Measurements from ENCODE around the gene ZNF587B. TPM values are rescaled to one million over a fixed set of nuclear protein-coding genes. Genes with fewer than 3 reads are reported as not detected.
"Not testable (repeated sequence)": the region's sequence is repeated elsewhere in the genome, so short reads cannot be mapped to it uniquely, and the experiment has no call there.

ZNF587B gene
- total RNA-seq = 10 to 100 TPM; 18.7 to 36.6 TPM

GRCh38 chr19:57830071-57830602 is at the start of gene ZNF587B:
Gene ZNF587B, plus strand, starts transcription at chr19:57830299. Its CDS starts 230 bp downstream, at chr19:57830529.
- WGBS, 2 donors = 42 to 51% methylated on average over 20 to 22 of the region's 22 CpGs
- Histone ChIP-seq H3K4me1 (peaks cover 20% of the 10 kb centered on the region), H3K27ac (peak within 1 kb of the TSS in 3 of 4 donors; percentile 39 to 50 (median 47)), H3K27me3 (no peaks in the 10 kb centered on the region), H3K36me3 (replicated peaks in 1 of 2; ENCODE audit: insufficient read depth in 1 of 2, low read depth in 2 of 2) (no peaks in the 10 kb centered on the region), H3K4me3 (no peak within 1 kb of the TSS), H3K9me3 (no peaks in the 10 kb centered on the region)
- TF ChIP-seq POLR2A (IDR thresholded peaks at IDR 0.05) (peak in 2 of 3 donors; percentile 13 to 33), CTCF (IDR thresholded peaks at IDR 0.05) (peak in 4 of 7 experiments; percentile 13 to 35 (median 24))
- intact Hi-C loops (cut with DNase I) = no loop called here
- ATAC-seq (peak; percentile 86), DNase-seq (peak; percentile 58 to 64 (median 58))

GRCh38 chr19:57786286-57786685 is 43.8 kb upstream of the ZNF587B start:
- no peak for DNase-seq

GRCh38 chr19:57786906-57787305 is 43.2 kb upstream of the ZNF587B start:
- peaks cover 0 to 41% (median 0%) of the 10 kb centered on the region in 3 donors for H3K9me3 ChIP-seq
- H3K4me1 ChIP-seq = no peaks in the 10 kb centered on the region
- H3K27ac ChIP-seq = no peak overlapping the region
- 77 to 81% methylated on average over 5 of the region's 5 CpGs for WGBS, 2 donors
- ATAC-seq (no peak), DNase-seq (no peak)
- intact Hi-C loops (cut with DNase I) = no loop called here
- no peaks in the 10 kb centered on the region for H3K27me3 ChIP-seq
- no peaks in the 10 kb centered on the region for H3K36me3 ChIP-seq (replicated peaks in 1 of 2; ENCODE audit: insufficient read depth in 1 of 2, low read depth in 2 of 2)
- TF ChIP-seq CTCF (IDR thresholded peaks at IDR 0.05) (no peak), POLR2A (IDR thresholded peaks at IDR 0.05) (no peak)
- no peak overlapping the region for H3K4me3 ChIP-seq

More at GRCh38 chr19:57786286-57786685, 43.8 kb upstream of the ZNF587B start:
- H3K27ac ChIP-seq = no peak overlapping the region
- no peaks in the 10 kb centered on the region for H3K27me3 ChIP-seq
- no peaks in the 10 kb centered on the region for H3K36me3 ChIP-seq (replicated peaks in 1 of 2; ENCODE audit: insufficient read depth in 1 of 2, low read depth in 2 of 2)
- whole genome bisulfite sequencing, 2 donors = 93 to 95% methylated on average over 36 to 38 of the region's 38 CpGs
- H3K9me3 ChIP-seq = peaks cover 0 to 43% (median 0%) of the 10 kb centered on the region in 3 donors
- ATAC-seq = no peak
- no peak overlapping the region for H3K4me3 ChIP-seq
- intact Hi-C loops (cut with DNase I) = no loop called here
- H3K4me1 ChIP-seq = no peaks in the 10 kb centered on the region
- TF ChIP-seq CTCF (IDR thresholded peaks at IDR 0.05) = no peak
- no peak for TF ChIP-seq POLR2A (IDR thresholded peaks at IDR 0.05)

GRCh38 chr19:57788114-57788692 is 41.9 kb upstream of the ZNF587B start:
- H3K4me3 ChIP-seq = no peak overlapping the region
- H3K27ac ChIP-seq = no peak overlapping the region
- H3K36me3 ChIP-seq (replicated peaks in 1 of 2; ENCODE audit: insufficient read depth in 1 of 2, low read depth in 2 of 2) = no peaks in the 10 kb centered on the region
- TF ChIP-seq POLR2A (IDR thresholded peaks at IDR 0.05) (no peak), CTCF (IDR thresholded peaks at IDR 0.05) (no peak)
- intact Hi-C loops (cut with DNase I) = no loop called here
- H3K27me3 ChIP-seq = no peaks in the 10 kb centered on the region
- H3K4me1 ChIP-seq = no peaks in the 10 kb centered on the region
- H3K9me3 ChIP-seq = peaks cover 0 to 41% (median 0%) of the 10 kb centered on the region in 3 donors
- ATAC-seq (no peak), DNase-seq (no peak)

GRCh38 chr19:57789288-57789687 is 40.8 kb upstream of the ZNF587B start:
- Histone ChIP-seq H3K4me3 (no peak overlapping the region), H3K36me3 (replicated peaks in 1 of 2; ENCODE audit: insufficient read depth in 1 of 2, low read depth in 2 of 2) (no peaks in the 10 kb centered on the region), H3K4me1 (no peaks in the 10 kb centered on the region), H3K27me3 (no peaks in the 10 kb centered on the region), H3K9me3 (peaks cover 0 to 40% (median 0%) of the 10 kb centered on the region in 3 donors), H3K27ac (no peak overlapping the region)
- TF ChIP-seq POLR2A (IDR thresholded peaks at IDR 0.05) = no peak
- TF ChIP-seq CTCF (IDR thresholded peaks at IDR 0.05) = no peak
- ATAC-seq (no peak), DNase-seq (no peak)
- intact Hi-C loops (cut with DNase I) = no loop called here
- 92 to 97% methylated on average over 4 of the region's 4 CpGs for WGBS, 2 donors

GRCh38 chr19:57796580-57796979 is 33.5 kb upstream of the ZNF587B start:
- DNase-seq; H3K4me3 ChIP-seq; H3K27ac ChIP-seq; H3K9me3 ChIP-seq; H3K4me1 ChIP-seq; H3K27me3 ChIP-seq; H3K36me3 ChIP-seq (replicated peaks in 1 of 2; ENCODE audit: insufficient read depth in 1 of 2, low read depth in 2 of 2); intact Hi-C loops (cut with DNase I); ATAC-seq: not testable (repeated sequence)
- WGBS, 2 donors = 83 to 89% methylated on average over 1 of the region's 1 CpG

Data from body of pancreas (tissue), 4 donors.